HCT116 (cell line): Measurements from ENCODE around the gene DOCK10.

Source experiments
- CEBPB ChIP-seq: IDR thresholded peaks from 2 replicates; pipeline ENCODE4 v1.6.1; 2012; ENCODE audit warnings: low read depth
- CTCF ChIP-seq, 3 experiments: fragments of 200-600 bp in 1 of 3; sonication (generic) in 1 of 3; IDR thresholded peaks in 2 of 3; conservative IDR thresholded peaks in 1 of 3; 2 replicates each; pipeline ENCODE4 v1.5.1; 2012 to 2017; ENCODE audit warnings: low read depth in 2 of 3, low read length in 2 of 3, antibody characterized with exemption in 1 of 3, borderline replicate concordance in 1 of 3, control low read depth in 1 of 3, mild to moderate bottlenecking in 1 of 3, mixed read lengths in 1 of 3, mixed run types in 1 of 3, moderate library complexity in 1 of 3; ENCODE audit not compliant: insufficient read depth in 1 of 3
- EGR1 ChIP-seq: IDR thresholded peaks from 2 replicates; pipeline ENCODE4 v1.6.1; 2012; ENCODE audit warnings: low read depth
- ELF1 ChIP-seq: IDR thresholded peaks from 2 replicates; pipeline ENCODE4 v1.6.1; 2012; ENCODE audit warnings: low read depth, borderline replicate concordance
- EZH2 ChIP-seq: fragments of 200-600 bp; sonication (generic); IDR thresholded peaks from 2 replicates; pipeline ENCODE4 v1.6.1; 2017; ENCODE audit warnings: antibody characterized with exemption, mixed run types
- JUND ChIP-seq: IDR thresholded peaks from 2 replicates; pipeline ENCODE4 v1.6.1; 2012
- MAX ChIP-seq: IDR thresholded peaks from 2 replicates; pipeline ENCODE4 v1.6.1; 2012
- POLR2A ChIP-seq: IDR thresholded peaks from 2 replicates; pipeline ENCODE4 v1.7.0; 2011; ENCODE audit warnings: borderline replicate concordance; ENCODE audit not compliant: insufficient read depth, insufficient read length; ENCODE audit errors: extremely low read depth
- POLR2AphosphoS5 ChIP-seq: IDR thresholded peaks from 2 replicates; pipeline ENCODE4 v1.6.1; 2011; ENCODE audit warnings: mild to moderate bottlenecking, low read depth, low read length, moderate library complexity
- RAD21 ChIP-seq: IDR thresholded peaks from 2 replicates; pipeline ENCODE4 v1.6.1; 2012; ENCODE audit warnings: low read depth, mild to moderate bottlenecking
- REST ChIP-seq: IDR thresholded peaks from 2 replicates; pipeline ENCODE4 v1.6.1; 2012; ENCODE audit warnings: low read depth
- SRF ChIP-seq: IDR thresholded peaks from 2 replicates; pipeline ENCODE4 v1.6.1; 2012; ENCODE audit warnings: low read depth
- YY1 ChIP-seq: IDR thresholded peaks from 2 replicates; pipeline ENCODE4 v1.6.1; 2011; ENCODE audit warnings: low read length, low read depth, moderate library complexity, mild to moderate bottlenecking; ENCODE audit not compliant: insufficient replicate concordance; ENCODE audit errors: extremely low read depth
- ZFX ChIP-seq: fragments of 450-650 bp; IDR thresholded peaks from 2 replicates; pipeline ENCODE4 v1.6.1; 2017

- TF ChIP-seq POLR2AphosphoS5 (no peak), CTCF (IDR thresholded peaks at IDR 0.05 in 2 of 3, conservative IDR thresholded peaks at IDR 0.05 in 1 of 3; ENCODE audit: borderline replicate concordance in 1 of 3, insufficient read depth in 1 of 3, low read depth in 2 of 3, low read length in 2 of 3) (no peak), POLR2A (no peak), RAD21 (no peak), REST (no peak), MAX (no peak), ZFX (no peak), EGR1 (no peak), ELF1 (no peak), EZH2 (no peak), YY1 (no peak), JUND (no peak), CEBPB (no peak), SRF (no peak)
Observed at GRCh38 chr2:224999754-225000153, 42.5 kb downstream of the DOCK10 start.
